GM12892 (cell line): ENCODE data around the gene MYLIP.
"Not testable (repeated sequence)": the region's sequence is repeated elsewhere in the genome, so short reads cannot be mapped to it uniquely, and the experiment has no call there.

Experiments
- DNase-seq: peaks from one replicate; pipeline ENCODE4 v3.0.0; 2011; ENCODE audit not compliant: insufficient read length
- FAIRE-seq: peaks from 2 replicates; lab custom pipeline; 2011; peaks lifted over from hg19 to GRCh38; lab: Jason Lieb, UNC
- POLR2A ChIP-seq: IDR thresholded peaks from 2 replicates; pipeline ENCODE4 v1.6.1; 2011; ENCODE audit warnings: low read depth, low read length, control low read depth
- POLR2AphosphoS5 ChIP-seq: IDR thresholded peaks from 2 replicates; pipeline ENCODE4 v1.6.1; 2011; ENCODE audit warnings: low read depth, low read length, control low read depth
- TAF1 ChIP-seq: IDR thresholded peaks from 2 replicates; pipeline ENCODE4 v1.6.1; 2011; ENCODE audit warnings: low read depth, mild to moderate bottlenecking, control low read depth, low read length, borderline replicate concordance

MYLIP gene

GRCh38 chr6:16166871-16167608 is 38.2 kb downstream of the MYLIP start:
- no peak for FAIRE-seq
- TF ChIP-seq TAF1 (no peak), POLR2AphosphoS5 (no peak), POLR2A (no peak)

GRCh38 chr6:16168121-16168520 is 39.2 kb downstream of the MYLIP start:
- FAIRE-seq (peak; percentile 57), DNase-seq (no peak)
- no peak for TF ChIP-seq POLR2A
- TF ChIP-seq POLR2AphosphoS5: no peak
- TF ChIP-seq TAF1: no peak

More at GRCh38 chr6:16166871-16167608, 38.2 kb downstream of the MYLIP start:
- DNase-seq: no peak

GRCh38 chr6:16168858-16169257 is 40.0 kb downstream of the MYLIP start:
- TF ChIP-seq TAF1 (no peak), POLR2AphosphoS5 (no peak), POLR2A (no peak)
- DNase-seq (no peak), FAIRE-seq (peak; percentile 38)

- DNase-seq: no peak
- FAIRE-seq: no peak
- TF ChIP-seq TAF1: no peak
- TF ChIP-seq POLR2AphosphoS5: no peak
- TF ChIP-seq POLR2A: no peak
Measured at GRCh38 chr6:16171400-16171799, 42.5 kb downstream of the MYLIP start.

- DNase-seq: no peak
- TF ChIP-seq POLR2A (no peak), TAF1 (no peak), POLR2AphosphoS5 (no peak)
- no peak for FAIRE-seq
Measured at GRCh38 chr6:16173167-16173940, 44.5 kb downstream of the MYLIP start.

- FAIRE-seq (no peak), DNase-seq (no peak)
- no peak for TF ChIP-seq TAF1
- no peak for TF ChIP-seq POLR2A
- no peak for TF ChIP-seq POLR2AphosphoS5
Measured at GRCh38 chr6:16174416-16175078, 45.7 kb downstream of the MYLIP start.

- FAIRE-seq, DNase-seq: not testable (repeated sequence)
Measured at GRCh38 chr6:16176600-16176999, 47.7 kb downstream of the MYLIP start.

GRCh38 chr6:16177881-16178280 is 49.0 kb downstream of the MYLIP start:
- FAIRE-seq (no peak), DNase-seq (no peak)
- TF ChIP-seq POLR2A: no peak
- TF ChIP-seq POLR2AphosphoS5: no peak
- no peak for TF ChIP-seq TAF1

GRCh38 chr6:16178351-16178750 is 49.5 kb downstream of the MYLIP start:
- no peak for FAIRE-seq

GRCh38 chr6:16179063-16179462 is 50.2 kb downstream of the MYLIP start:
- DNase-seq (no peak), FAIRE-seq (no peak)
- no peak for TF ChIP-seq POLR2AphosphoS5
- no peak for TF ChIP-seq TAF1
- no peak for TF ChIP-seq POLR2A

More at GRCh38 chr6:16178351-16178750, 49.5 kb downstream of the MYLIP start:
- TF ChIP-seq POLR2A (no peak), TAF1 (no peak), POLR2AphosphoS5 (no peak)
- DNase-seq: no peak

GRCh38 chr6:16179970-16180431 is 51.1 kb downstream of the MYLIP start:
- FAIRE-seq: no peak
- no peak for TF ChIP-seq POLR2A
- TF ChIP-seq TAF1: no peak
- TF ChIP-seq POLR2AphosphoS5: no peak
- DNase-seq: no peak
